Measurements from ENCODE around the gene C9orf50.

GRCh38 chr9:129598089-129598596 is 22.8 kb downstream of the C9orf50 start:
- TF ChIP-seq REST (tag by site-specific recombination; IDR thresholded peaks at IDR 0.05) (no peak), ZNF449 (tag by site-specific recombination; IDR thresholded peaks at IDR 0.05) (no peak), HOXA7 (CRISPR knock-in tag; IDR thresholded peaks at IDR 0.05; ENCODE audit: borderline replicate concordance) (no peak), CTCF (tag by site-specific recombination; IDR thresholded peaks at IDR 0.05) (no peak), ZNF335 (tag by site-specific recombination; conservative IDR thresholded peaks at IDR 0.05) (no peak), ELK4 (IDR thresholded peaks at IDR 0.05; ENCODE audit: borderline replicate concordance, low read depth, low read length) (no peak), ZBTB11 (tag by site-specific recombination; conservative IDR thresholded peaks at IDR 0.05; ENCODE audit: low read depth) (no peak), PRDM2 (tag by site-specific recombination; IDR thresholded peaks at IDR 0.05; ENCODE audit: borderline replicate concordance) (no peak), PRDM10 (tag by site-specific recombination; IDR thresholded peaks at IDR 0.05) (no peak), TCF7L2 (IDR thresholded peaks at IDR 0.05; ENCODE audit: borderline replicate concordance, low read depth, low read length) (no peak), ZNF140 (tag by site-specific recombination; IDR thresholded peaks at IDR 0.05) (no peak), ZNF280D (tag by site-specific recombination; IDR thresholded peaks at IDR 0.05) (no peak), ZNF341 (tag by site-specific recombination; IDR thresholded peaks at IDR 0.05; ENCODE audit: low read depth) (no peak), GFI1B (tag by site-specific recombination; IDR thresholded peaks at IDR 0.05) (no peak)
